HepG2 (cell line): ENCODE results near the gene LMCD1. TPM values are rescaled to one million over a fixed set of nuclear protein-coding genes. Genes with fewer than 3 reads are reported as not detected.

Source experiments
- ATAC-seq: fragments of 200-7000 bp; cut with Tn5 transposase; 3 replicates; pipeline ENCODE4 v1.9.1; 2020; ENCODE audit warnings: mild to moderate bottlenecking, moderate library complexity
- BruUV-seq: library from RNA; stranded (reverse); fragments of 400-500 nt; replicated peaks from 2 replicates; lab custom pipeline; 2021; lab: Mats Ljungman, UMichigan
- CTCF ChIA-PET: fragments of 300-600 bp; formaldehyde crosslinking; extraction: SDS; loops from one replicate; lab custom pipeline; 2021; ENCODE audit warnings: low total read pairs, inconsistent platforms, low intra/inter-chr PET ratio; lab: Yijun Ruan, JAX
- POLR2A ChIA-PET: fragments of 350-600 bp; sonication (Branson Sonifier 250); formaldehyde crosslinking; loops from one replicate; lab custom pipeline; 2020; ENCODE audit warnings: antibody characterized with exemption, inconsistent platforms; lab: Yijun Ruan, JAX
- DNase-seq: peaks from one replicate; pipeline ENCODE4 v3.0.0-alpha.2; 2015; ENCODE audit warnings: low spot score
- FAIRE-seq: peaks from 3 replicates; lab custom pipeline; 2011; peaks lifted over from hg19 to GRCh38; lab: Jason Lieb, UNC
- H2AFZ ChIP-seq: one replicate; pipeline ENCODE4 v1.6.1; 2011; ENCODE audit warnings: low read length, inconsistent platforms
- H3K27ac ChIP-seq: fragments of 300-600 bp; 3 replicates; pipeline ENCODE4 v1.8.0; 2011; ENCODE audit warnings: mixed run types, mild to moderate bottlenecking, mixed read lengths, low read length, inconsistent platforms; ENCODE audit not compliant: insufficient read depth; ENCODE audit errors: extremely low read length
- H3K27me3 ChIP-seq, 2 experiments: fragments of 200-600 bp in 1 of 2; 2 replicates in 1 of 2; 3 replicates in 1 of 2; pipeline versions ENCODE4 v1.6.0 to v1.8.0; 2011; ENCODE audit warnings: low read length in 2 of 2, mild to moderate bottlenecking in 2 of 2, moderate library complexity in 2 of 2, inconsistent platforms in 1 of 2; ENCODE audit not compliant: insufficient read depth in 2 of 2, control insufficient read depth in 1 of 2
- H3K36me3 ChIP-seq, 2 experiments: fragments of 200-600 bp in 1 of 2; replicated peaks in 1 of 2; 2 replicates in 1 of 2; 3 replicates in 1 of 2; pipeline versions ENCODE4 v1.5.1 to v1.8.0; 2011; ENCODE audit warnings: low read length in 2 of 2, inconsistent platforms in 1 of 2; ENCODE audit not compliant: insufficient read depth in 2 of 2, control insufficient read depth in 1 of 2
- H3K4me1 ChIP-seq: 2 replicates; pipeline ENCODE4 v1.5.1; 2012; ENCODE audit warnings: low read length, inconsistent platforms; ENCODE audit not compliant: insufficient read depth
- H3K4me2 ChIP-seq: 2 replicates; pipeline ENCODE4 v1.6.0; 2011; ENCODE audit warnings: low read depth, low read length, inconsistent platforms
- H3K4me3 ChIP-seq, 3 experiments: fragments of 200-600 bp in 1 of 3; sonication (generic), shearing (Covaris generic) in 1 of 3; replicated peaks in 1 of 3; 2 replicates each; pipeline ENCODE4 v1.5.1; 2011 to 2016; ENCODE audit warnings: low read length in 3 of 3, inconsistent platforms in 2 of 3, low read depth in 2 of 3, mild to moderate bottlenecking in 2 of 3, control low read depth in 1 of 3, mixed read lengths in 1 of 3; ENCODE audit not compliant: insufficient read depth in 1 of 3
- H3K79me2 ChIP-seq: one replicate; pipeline ENCODE4 v1.6.1; 2011; ENCODE audit warnings: low read length, inconsistent platforms; ENCODE audit not compliant: insufficient read depth
- H3K9ac ChIP-seq: 2 replicates; pipeline ENCODE4 v1.6.0; 2011; ENCODE audit warnings: mild to moderate bottlenecking, low read depth, low read length, inconsistent platforms; ENCODE audit not compliant: insufficient read depth
- H3K9me3 ChIP-seq: 2 replicates; pipeline ENCODE4 v1.5.1; 2012; ENCODE audit warnings: mild to moderate bottlenecking, low read length
- H4K20me1 ChIP-seq: 2 replicates; pipeline ENCODE4 v1.6.0; 2011; ENCODE audit warnings: inconsistent platforms, mild to moderate bottlenecking, low read length, moderate library complexity; ENCODE audit not compliant: insufficient read depth
- KLF16 ChIP-seq, 2 experiments: sonication (generic) in 1 of 2; formaldehyde crosslinking in 1 of 2; IDR thresholded peaks; 2 replicates each; pipeline versions ENCODE4 v1.6.1 to v1.8.0; 2016 to 2023; ENCODE audit warnings: missing genetic modification reagents in 2 of 2, missing compliant biosample characterization in 1 of 2
- LCORL ChIP-seq, 2 experiments: fragments of 450-650 bp in 1 of 2; sonication (generic) in 1 of 2; formaldehyde crosslinking in 1 of 2; IDR thresholded peaks; 2 replicates each; pipeline versions ENCODE4 v1.5.0 to v1.6.1; 2017 to 2020; ENCODE audit warnings: antibody characterized with exemption in 1 of 2, missing genetic modification reagents in 1 of 2
- NR2F1 ChIP-seq, 2 experiments: fragments of 450-650 bp in 1 of 2; formaldehyde crosslinking in 1 of 2; IDR thresholded peaks; 2 replicates each; pipeline versions ENCODE4 v1.5.0 to v1.6.1; 2016 to 2020; ENCODE audit warnings: mild to moderate bottlenecking in 1 of 2, missing compliant biosample characterization in 1 of 2, missing genetic modification reagents in 1 of 2, moderate library complexity in 1 of 2
- TOPORS ChIP-seq: sonication (generic); formaldehyde crosslinking; IDR thresholded peaks from 2 replicates; pipeline ENCODE4 v1.8.0; 2023; ENCODE audit warnings: mild to moderate bottlenecking, missing genetic modification reagents
- ZNF143 ChIP-seq: sonication (generic); formaldehyde crosslinking; IDR thresholded peaks from 2 replicates; pipeline ENCODE4 v1.4.0; 2020; ENCODE audit warnings: missing genetic modification reagents
- ZNF343 ChIP-seq: sonication (generic); formaldehyde crosslinking; IDR thresholded peaks from 2 replicates; pipeline ENCODE4 v1.4.0; 2020; ENCODE audit warnings: mild to moderate bottlenecking, missing genetic modification reagents
- ZNF629 ChIP-seq: sonication (generic); formaldehyde crosslinking; conservative IDR thresholded peaks from 2 replicates; pipeline ENCODE4 v1.5.0; 2020; ENCODE audit warnings: missing genetic modification reagents
- ZNF770 ChIP-seq: sonication (generic); formaldehyde crosslinking; IDR thresholded peaks from 2 replicates; pipeline ENCODE4 v1.5.0; 2020; ENCODE audit warnings: mild to moderate bottlenecking, missing genetic modification reagents
- ZNF883 ChIP-seq: sonication (generic); formaldehyde crosslinking; IDR thresholded peaks from 2 replicates; pipeline ENCODE4 v1.5.1; 2020; ENCODE audit warnings: mild to moderate bottlenecking, missing genetic modification reagents; ENCODE audit errors: not compliant biosample characterization
- WGBS: methylation state at CpG from one replicate; pipeline ENCODE4 v1.1.6; 2017; ENCODE audit warnings: low lambda C conversion rate; 5-methylcytosine and 5-hydroxymethylcytosine counted together
- in situ Hi-C: cut with HindIII; loops from 2 replicates; pipeline ENCODE4 v1.10.0; 2017; ENCODE audit warnings: low pct_unique_long_range_greater_than_20kb; ENCODE audit not compliant: extremely low pct_ligation_motif_present
- intact Hi-C: fragments of 100-400 bp; cut with micrococcal nuclease; formaldehyde crosslinking; loops from one replicate; pipeline ENCODE4 v1.10.0; 2022; ENCODE audit not compliant: unreplicated experiment
- polyA plus RNA-seq, 8 experiments: library from polyadenylated mRNA; depleted of rRNA in 3 of 8; stranded (reverse) in 7 of 8; unstranded in 1 of 8; fragments of >200 nt; fragmentation: Illumina TruSeq in 4 of 8; extraction: Trizol in 4 of 8; gene quantifications; 2 replicates each; pipeline versions ENCODE4 v1.2.1 to v1.2.3, GENCODE V29; 2011 to 2016; ENCODE audit warnings: low read depth in 4 of 8, missing spikeins in 1 of 8, mixed read lengths in 1 of 8; ENCODE audit not compliant: insufficient read depth in 1 of 8
- total RNA-seq, 5 experiments: library from RNA; depleted of rRNA; stranded (reverse); fragments of >200 nt; fragmentation: Illumina TruSeq; extraction: Trizol; gene quantifications; 2 replicates each; pipeline ENCODE4 v1.2.3, GENCODE V29; 2016; ENCODE audit warnings: low read depth in 1 of 5
- TF ChIP-seq, protein P1 (sequence below): sonication (generic); formaldehyde crosslinking; conservative IDR thresholded peaks from 2 replicates; pipeline ENCODE4 v1.4.0; 2020; ENCODE audit warnings: missing genetic modification reagents

LMCD1 gene
- total and polyA plus RNA-seq, 2 of the 13 experiments (the other 11 are each of a cell fraction or from before 2014, with no cell fraction given), result 6.2 to 7.1 TPM

DNA sequence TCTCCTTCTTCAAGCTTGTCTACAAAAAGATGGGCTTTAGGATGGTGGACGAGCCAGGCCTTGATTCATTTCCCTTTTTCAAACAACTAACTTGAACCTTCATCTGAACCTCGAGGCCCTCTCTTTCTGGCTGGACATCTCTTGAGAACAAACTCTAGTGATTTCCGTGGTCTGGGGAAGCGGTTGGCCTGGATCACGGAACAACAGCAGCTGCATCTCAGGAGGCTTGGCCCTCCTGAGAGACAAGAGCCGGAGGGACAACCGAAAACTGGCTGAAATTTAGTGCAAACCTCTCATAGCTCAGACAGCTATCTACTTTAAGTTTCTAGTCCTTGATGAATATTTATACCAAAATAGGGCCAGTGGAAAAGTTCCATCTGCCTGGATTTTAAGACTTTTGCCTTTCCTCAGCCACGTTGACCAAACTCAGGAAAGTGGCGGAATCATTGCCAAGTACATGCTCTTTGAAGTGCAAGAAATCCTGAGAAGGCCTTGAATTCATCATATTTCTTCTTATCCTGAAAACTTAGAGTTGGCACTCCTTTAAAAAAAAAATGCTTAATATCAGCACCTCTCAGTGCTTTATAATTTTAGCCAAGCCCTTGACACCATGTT is 14.5 kb downstream of the LMCD1 start (continued):
- TF ChIP-seq KLF16 (CRISPR knock-in tag; IDR thresholded peaks at IDR 0.05) (no peak), TOPORS (CRISPR knock-in tag) (no peak)
- TF ChIP-seq, all 625 proteins: peak for 0

DNA sequence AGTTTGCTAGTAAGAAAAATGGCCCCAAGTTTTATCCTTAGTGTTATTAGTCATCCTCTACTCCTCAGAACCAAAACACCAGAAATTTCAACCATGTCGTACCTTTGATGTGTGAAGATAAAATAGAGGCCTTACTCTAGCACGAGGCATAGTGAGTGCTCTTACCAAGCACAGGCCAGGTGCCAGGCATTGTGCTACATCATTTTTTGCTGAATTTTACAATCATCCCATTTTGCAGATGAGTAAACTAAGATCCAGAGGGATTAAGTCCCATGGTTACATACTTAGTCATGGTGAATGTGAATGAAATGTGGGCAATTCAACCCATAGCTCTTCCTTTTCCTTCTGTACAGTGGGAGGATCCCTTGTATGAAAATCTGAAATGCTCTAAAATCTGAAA is 15.2 kb downstream of the LMCD1 start:
- no peak overlapping the region for H3K4me3 ChIP-seq
- H3K9ac ChIP-seq, result no peak overlapping the region
- BruUV-seq, result no TSS peak
- H3K36me3 ChIP-seq, result peaks cover 0 to 5% of the 10 kb centered on the region in 2 experiments; a peak in 1 of 5 replicates
- WGBS, result 82% methylated on average over 2 of the region's 2 CpGs
- TF ChIP-seq, protein P1, sequence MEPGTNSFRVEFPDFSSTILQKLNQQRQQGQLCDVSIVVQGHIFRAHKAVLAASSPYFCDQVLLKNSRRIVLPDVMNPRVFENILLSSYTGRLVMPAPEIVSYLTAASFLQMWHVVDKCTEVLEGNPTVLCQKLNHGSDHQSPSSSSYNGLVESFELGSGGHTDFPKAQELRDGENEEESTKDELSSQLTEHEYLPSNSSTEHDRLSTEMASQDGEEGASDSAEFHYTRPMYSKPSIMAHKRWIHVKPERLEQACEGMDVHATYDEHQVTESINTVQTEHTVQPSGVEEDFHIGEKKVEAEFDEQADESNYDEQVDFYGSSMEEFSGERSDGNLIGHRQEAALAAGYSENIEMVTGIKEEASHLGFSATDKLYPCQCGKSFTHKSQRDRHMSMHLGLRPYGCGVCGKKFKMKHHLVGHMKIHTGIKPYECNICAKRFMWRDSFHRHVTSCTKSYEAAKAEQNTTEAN (CRISPR knock-in tag), result no peak
- TF ChIP-seq ZNF143 (CRISPR knock-in tag) (no peak), LCORL (IDR thresholded peaks at IDR 0.05) (no peak), LCORL (CRISPR knock-in tag; IDR thresholded peaks at IDR 0.05) (no peak), NR2F1 (CRISPR knock-in tag; IDR thresholded peaks at IDR 0.05) (no peak), ZNF770 (CRISPR knock-in tag) (no peak), ZNF629 (peak; percentile 48; the same call in 1 of the 2 replicates), ZNF343 (CRISPR knock-in tag) (no peak), ZNF883 (CRISPR knock-in tag) (no peak)
- ChIA-PET POLR2A (no interaction called here), CTCF (no interaction called here)
- intact Hi-C loops (no loop called here), in situ Hi-C loops (no loop called here)
- no peaks in the 10 kb centered on the region for H3K79me2 ChIP-seq
- no peaks in the 10 kb centered on the region for H4K20me1 ChIP-seq
- no peaks in the 10 kb centered on the region for H3K27me3 ChIP-seq
- FAIRE-seq (no peak), ATAC-seq (no peak), DNase-seq (no peak)
- H3K9me3 ChIP-seq, result no peaks in the 10 kb centered on the region
- H3K4me2 ChIP-seq, result no peak overlapping the region
- no peak overlapping the region for H2AFZ ChIP-seq
- no peak overlapping the region for H3K27ac ChIP-seq
- no peaks in the 10 kb centered on the region for H3K4me1 ChIP-seq
